GM21619 (cell line): ENCODE measurements around the gene PSMB8.

ENCODE experiments used
- ATAC-seq: cut with Tn5 transposase; IDR thresholded peaks from one replicate; pipeline ENCODE4 v1.9.1; 2021; ENCODE audit not compliant: unreplicated experiment

Gene PSMB8

GRCh38 chr6:32799168-32799567, 44.7 kb downstream of the PSMB8 start:
- no peak for ATAC-seq

- no peak for ATAC-seq
Measured at GRCh38 chr6:32796848-32797776, 46.7 kb downstream of the PSMB8 start.

GRCh38 chr6:32794510-32794909, 49.3 kb downstream of the PSMB8 start:
- no peak for ATAC-seq

GRCh38 chr6:32792901-32793435, 50.9 kb downstream of the PSMB8 start:
- no peak for ATAC-seq
